Effector memory CD8-positive, alpha-beta T cell (primary cell): Measurements from ENCODE around the gene TMEM151B.

Experiments used
- ATAC-seq: fragments of 150-1000 bp; cut with Tn5 transposase; replicated peaks from 2 replicates; pipeline ENCODE4 v1.10.0; 2021; ENCODE audit warnings: mild to moderate bottlenecking, moderate library complexity
- DNase-seq, 3 experiments: peaks; one replicate each; pipeline ENCODE4 v3.0.0; 2021
- H3K27ac Mint-ChIP-seq, 2 donors: one replicate each; pipeline ENCODE4 v1.8.0; 2022; ENCODE audit warnings: mild to moderate bottlenecking in 2 of 2, mixed read lengths in 2 of 2, moderate library complexity in 2 of 2
- H3K27me3 Mint-ChIP-seq, 2 donors: one replicate each; pipeline ENCODE4 v1.8.0; 2022; ENCODE audit warnings: mixed read lengths in 2 of 2
- H3K36me3 Mint-ChIP-seq: one replicate; pipeline ENCODE4 v1.8.0; 2022; ENCODE audit warnings: mild to moderate bottlenecking, moderate library complexity, mixed read lengths; ENCODE audit not compliant: insufficient read depth
- H3K4me1 Mint-ChIP-seq, 2 donors: one replicate each; pipeline ENCODE4 v1.8.0; 2022; ENCODE audit warnings: low read depth in 2 of 2, mixed read lengths in 2 of 2
- H3K4me3 Mint-ChIP-seq, 2 donors: one replicate each; pipeline ENCODE4 v1.8.0; 2022; ENCODE audit warnings: mild to moderate bottlenecking in 2 of 2, mixed read lengths in 2 of 2, moderate library complexity in 2 of 2
- H3K9me3 Mint-ChIP-seq, 2 donors: one replicate each; pipeline ENCODE4 v1.8.0; 2022; ENCODE audit warnings: mixed read lengths in 2 of 2

The TMEM151B gene

DNA sequence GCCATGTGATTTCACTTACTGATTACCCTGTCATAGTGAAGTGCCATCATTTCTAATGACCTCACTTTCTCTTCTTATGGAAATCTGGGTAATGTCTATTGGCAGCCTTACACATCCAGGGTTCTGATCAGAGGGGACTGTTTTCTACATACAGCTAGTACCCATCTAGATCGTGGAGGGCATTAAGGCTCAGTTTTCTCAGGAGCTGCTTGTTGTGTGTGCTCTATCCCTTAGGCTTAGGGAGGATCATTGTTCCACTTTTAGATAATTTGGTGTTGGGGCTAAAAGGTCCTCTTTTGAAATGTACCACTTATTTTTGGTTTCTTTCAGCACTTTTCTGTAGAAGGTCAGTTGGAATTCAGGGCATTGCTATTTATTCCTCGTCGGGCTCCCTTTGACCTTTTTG, 19.5 kb upstream of the TMEM151B start:
- Mint-ChIP-seq H3K27me3 (no peaks in the 10 kb centered on the region), H3K9me3 (no peaks in the 10 kb centered on the region), H3K36me3 (peaks cover 100% of the 10 kb centered on the region), H3K4me3 (no peak overlapping the region), H3K27ac (no peak overlapping the region), H3K4me1 (peaks cover 61 to 66% of the 10 kb centered on the region in 2 donors)
- DNase-seq = no peak
- no peak for ATAC-seq

DNA sequence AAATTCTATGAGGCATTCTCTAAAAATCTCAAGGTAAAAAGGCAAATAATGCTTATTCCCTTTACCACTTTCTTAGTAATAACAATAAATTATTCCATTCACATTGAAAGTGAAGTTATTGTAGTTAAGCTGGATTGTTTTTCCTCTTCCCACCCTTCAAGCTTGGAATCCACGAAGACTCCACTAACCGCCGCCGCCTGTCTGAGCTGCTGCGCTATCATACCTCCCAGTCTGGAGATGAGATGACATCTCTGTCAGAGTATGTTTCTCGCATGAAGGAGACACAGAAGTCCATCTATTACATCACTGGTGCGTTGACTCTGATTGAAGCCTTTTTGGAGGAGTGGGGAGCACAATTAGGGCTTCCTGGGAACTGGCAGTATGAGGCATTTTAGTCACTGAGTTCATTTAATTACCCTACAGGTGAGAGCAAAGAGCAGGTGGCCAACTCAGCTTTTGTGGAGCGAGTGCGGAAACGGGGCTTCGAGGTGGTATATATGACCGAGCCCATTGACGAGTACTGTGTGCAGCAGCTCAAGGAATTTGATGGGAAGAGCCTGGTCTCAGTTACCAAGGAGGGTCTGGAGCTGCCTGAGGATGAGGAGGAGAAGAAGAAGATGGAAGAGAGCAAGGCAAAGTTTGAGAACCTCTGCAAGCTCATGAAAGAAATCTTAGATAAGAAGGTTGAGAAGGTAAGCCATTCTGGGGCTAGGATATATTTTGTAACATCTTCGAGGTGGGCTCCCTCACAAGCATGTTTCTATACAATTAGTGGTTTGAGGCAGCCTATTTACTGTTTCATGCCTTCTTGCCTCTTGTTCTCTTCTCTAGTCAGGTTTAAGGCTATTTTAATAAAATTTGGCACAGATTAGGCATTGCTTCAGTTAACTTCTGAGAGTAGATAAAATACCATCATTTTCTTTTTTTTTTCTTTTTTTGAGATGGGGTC, 18.4 kb upstream of the TMEM151B start:
- no peak for ATAC-seq
- H3K27me3 Mint-ChIP-seq = no peaks in the 10 kb centered on the region
- H3K4me1 Mint-ChIP-seq = peaks cover 66 to 74% of the 10 kb centered on the region in 2 donors
- H3K4me3 Mint-ChIP-seq = peak overlapping the region in 1 of 2 donors; percentile 5
- no peak for DNase-seq
- H3K27ac Mint-ChIP-seq = peak overlapping the region in 1 of 2 donors; percentile 83
- H3K9me3 Mint-ChIP-seq = no peaks in the 10 kb centered on the region
- H3K36me3 Mint-ChIP-seq = peaks cover 100% of the 10 kb centered on the region

DNA sequence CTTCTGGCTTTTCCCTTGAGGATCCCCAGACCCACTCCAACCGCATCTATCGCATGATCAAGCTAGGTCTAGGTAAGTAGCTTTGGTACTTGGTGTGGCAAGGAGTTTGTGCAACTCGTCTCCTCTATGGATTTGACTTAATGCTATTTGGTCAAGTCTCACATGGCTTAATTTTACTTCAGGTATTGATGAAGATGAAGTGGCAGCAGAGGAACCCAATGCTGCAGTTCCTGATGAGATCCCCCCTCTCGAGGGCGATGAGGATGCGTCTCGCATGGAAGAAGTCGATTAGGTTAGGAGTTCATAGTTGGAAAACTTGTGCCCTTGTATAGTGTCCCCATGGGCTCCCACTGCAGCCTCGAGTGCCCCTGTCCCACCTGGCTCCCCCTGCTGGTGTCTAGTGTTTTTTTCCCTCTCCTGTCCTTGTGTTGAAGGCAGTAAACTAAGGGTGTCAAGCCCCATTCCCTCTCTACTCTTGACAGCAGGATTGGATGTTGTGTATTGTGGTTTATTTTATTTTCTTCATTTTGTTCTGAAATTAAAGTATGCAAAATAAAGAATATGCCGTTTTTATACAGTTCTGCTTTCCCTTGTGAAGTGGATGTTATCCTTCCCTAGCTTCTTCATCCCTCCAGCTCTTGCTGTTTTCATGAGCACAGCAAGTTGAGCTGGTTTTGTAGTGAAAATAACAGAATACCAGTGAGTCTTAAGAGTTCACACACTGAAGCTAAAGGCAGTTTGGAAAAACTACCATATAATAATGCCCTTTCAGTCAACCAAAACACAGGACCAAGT, 16.7 kb upstream of the TMEM151B start:
- DNase-seq = peak; percentile 58 to 68 (median 64)
- peaks cover 98% of the 10 kb centered on the region for H3K36me3 Mint-ChIP-seq
- peaks cover 62 to 70% of the 10 kb centered on the region in 2 donors for H3K4me1 Mint-ChIP-seq
- no peaks in the 10 kb centered on the region for H3K9me3 Mint-ChIP-seq
- peak overlapping the region in 1 of 2 donors; percentile 45 for H3K4me3 Mint-ChIP-seq
- peak overlapping the region; percentile 79 to 83 for H3K27ac Mint-ChIP-seq
- ATAC-seq = peak; percentile 19
- H3K27me3 Mint-ChIP-seq = no peaks in the 10 kb centered on the region

DNA sequence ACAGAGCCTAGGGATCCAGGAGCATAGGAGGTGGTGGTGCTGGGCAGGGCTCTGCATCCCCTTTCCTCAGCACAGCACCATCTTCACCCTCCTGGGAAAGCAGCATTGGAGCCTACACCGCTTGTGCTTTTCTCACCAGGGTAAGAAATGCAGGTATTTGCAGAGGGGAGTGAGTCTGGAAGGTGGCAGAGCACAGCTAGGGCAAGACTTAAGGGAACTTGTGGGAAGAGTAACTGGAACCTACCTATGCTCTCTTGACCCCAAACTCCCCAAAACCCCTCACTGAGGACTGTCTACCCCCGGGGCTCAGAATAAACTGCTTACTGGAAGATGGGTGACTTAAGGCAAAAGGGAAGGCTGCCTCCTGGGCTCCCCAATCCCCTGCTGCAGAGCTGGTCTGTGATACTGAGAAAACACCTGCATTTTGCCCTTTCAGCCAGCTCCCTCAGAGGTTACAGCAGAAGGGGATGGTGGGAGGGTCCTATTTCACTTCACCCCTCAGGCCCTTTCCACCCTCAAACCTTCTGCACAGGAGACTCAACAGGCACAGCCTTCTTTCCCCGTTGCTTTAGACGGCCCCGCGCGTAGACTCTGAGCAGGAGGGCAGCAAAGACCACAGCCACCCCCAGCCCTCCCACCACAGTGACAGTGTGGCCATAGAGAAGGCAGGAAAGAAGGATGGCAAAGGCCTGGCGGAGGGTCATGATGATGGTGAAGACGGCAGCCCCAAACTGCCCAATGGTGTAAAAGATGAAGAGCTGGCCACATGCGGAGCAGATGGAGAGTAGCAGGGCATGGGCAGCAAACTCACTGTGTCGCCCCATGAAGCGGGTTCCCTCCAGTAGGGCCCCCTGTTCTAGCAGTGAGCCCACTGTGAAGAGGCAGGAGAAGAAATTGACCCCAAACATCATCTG, 15.8 kb upstream of the TMEM151B start:
- Mint-ChIP-seq H3K36me3 (peaks cover 93% of the 10 kb centered on the region), H3K27ac (peak overlapping the region; percentile 79 to 83), H3K4me1 (peaks cover 57 to 61% of the 10 kb centered on the region in 2 donors), H3K4me3 (peak overlapping the region in 1 of 2 donors; percentile 76), H3K9me3 (no peaks in the 10 kb centered on the region), H3K27me3 (no peaks in the 10 kb centered on the region)
- DNase-seq = no peak
- ATAC-seq = no peak

DNA sequence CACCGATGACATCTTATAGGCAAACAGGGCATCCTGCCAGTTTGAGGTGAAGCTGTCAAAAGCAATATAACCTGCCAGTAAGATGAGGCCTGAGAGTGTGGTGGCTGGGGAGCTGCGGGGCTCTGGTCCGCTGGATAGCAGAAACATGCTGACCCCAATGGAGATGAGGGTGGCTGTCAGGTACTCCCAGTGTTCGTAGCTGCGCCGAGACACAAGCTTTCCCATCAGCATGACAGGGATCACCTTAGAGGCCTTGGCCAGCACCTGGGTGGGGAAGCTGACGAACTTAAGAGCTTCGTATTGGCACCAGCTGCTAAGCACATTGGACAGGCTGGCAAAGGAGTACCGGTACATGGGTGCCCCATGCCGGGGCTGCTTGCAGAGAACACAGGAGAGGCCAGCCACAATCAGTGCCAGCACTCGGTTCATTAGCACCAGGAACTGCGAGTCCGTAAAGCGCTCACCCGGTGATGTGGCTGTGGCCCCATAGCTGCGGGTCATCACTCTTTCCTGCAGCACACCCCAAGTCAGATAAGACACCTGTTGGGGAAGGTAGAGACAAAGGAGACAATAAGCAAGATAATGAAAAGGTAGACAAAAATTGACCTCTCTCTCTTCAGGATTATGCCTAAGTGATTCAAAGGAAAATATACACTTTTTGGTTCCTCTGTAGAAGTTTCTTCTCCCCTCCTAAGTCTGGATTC, 15.0 kb upstream of the TMEM151B start:
- no peaks in the 10 kb centered on the region for H3K27me3 Mint-ChIP-seq
- no peaks in the 10 kb centered on the region for H3K9me3 Mint-ChIP-seq
- H3K4me3 Mint-ChIP-seq = peak overlapping the region; percentile 76 to 87
- H3K36me3 Mint-ChIP-seq = peaks cover 93% of the 10 kb centered on the region
- no peak for ATAC-seq
- peaks cover 50 to 56% of the 10 kb centered on the region in 2 donors for H3K4me1 Mint-ChIP-seq
- peak overlapping the region; percentile 79 to 83 for H3K27ac Mint-ChIP-seq
- no peak for DNase-seq

DNA sequence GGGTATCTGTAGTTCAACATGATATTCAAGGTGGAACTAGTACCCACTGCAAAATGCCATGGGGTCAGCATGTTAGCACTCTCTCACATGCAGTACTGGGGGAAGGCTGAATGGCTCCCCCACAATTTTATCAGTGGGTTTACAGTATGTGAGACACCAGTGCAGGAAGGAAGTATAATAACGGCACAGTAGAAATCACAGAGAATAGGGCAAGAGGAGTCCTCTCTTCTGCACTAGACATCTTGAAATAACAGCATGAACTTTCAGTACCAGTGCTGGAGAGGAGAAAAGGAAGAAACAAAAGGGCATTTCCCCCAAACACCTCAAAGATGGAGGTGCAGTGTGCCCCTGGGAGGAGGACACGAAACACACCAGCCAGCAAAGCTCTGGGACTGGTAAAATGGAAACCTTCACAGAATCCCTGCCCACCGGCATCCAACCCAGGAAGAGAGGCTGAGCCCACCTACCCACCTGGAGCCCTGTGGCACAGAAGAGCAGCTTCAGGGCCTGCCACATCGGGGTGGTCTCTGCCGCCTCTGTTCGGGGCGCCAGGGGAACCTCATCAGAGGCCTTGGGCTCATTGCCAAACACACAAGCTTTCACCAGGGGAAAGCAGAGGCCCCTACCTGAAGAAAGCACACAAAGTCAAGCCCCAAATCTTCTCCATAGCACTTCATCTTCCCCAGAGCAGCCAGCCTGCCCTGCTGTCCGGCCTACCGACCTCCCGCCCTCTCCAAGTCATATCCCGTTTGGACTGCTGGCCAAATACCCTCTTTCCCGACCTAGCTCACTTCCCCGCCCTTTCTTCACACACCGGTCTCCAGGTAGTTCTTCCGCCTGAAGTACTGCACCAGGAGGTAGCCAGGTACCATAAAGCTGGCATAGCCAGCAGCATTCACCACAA, 14.1 kb upstream of the TMEM151B start:
- DNase-seq = no peak
- Mint-ChIP-seq H3K4me1 (peaks cover 51 to 58% of the 10 kb centered on the region in 2 donors), H3K27me3 (no peaks in the 10 kb centered on the region), H3K36me3 (peaks cover 86% of the 10 kb centered on the region), H3K4me3 (peak overlapping the region; percentile 76 to 87), H3K27ac (peak overlapping the region; percentile 79 to 83), H3K9me3 (no peaks in the 10 kb centered on the region)
- ATAC-seq = peak; percentile 9

DNA sequence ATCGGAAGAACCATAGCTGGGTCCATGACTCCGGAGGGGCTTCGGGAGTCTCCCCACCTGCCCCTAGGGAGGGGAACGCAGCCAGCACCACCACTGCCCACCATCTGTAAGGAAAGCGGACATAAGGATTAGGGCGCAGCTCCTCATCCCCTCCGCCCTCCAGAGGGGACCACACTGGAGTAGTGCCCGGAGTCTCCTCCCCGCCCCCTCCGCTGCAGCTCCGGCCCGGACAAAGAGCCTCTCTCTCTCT, 13.6 kb upstream of the TMEM151B start:
- Mint-ChIP-seq H3K27me3 (no peaks in the 10 kb centered on the region), H3K9me3 (no peaks in the 10 kb centered on the region), H3K36me3 (peaks cover 86% of the 10 kb centered on the region), H3K4me1 (peaks cover 52 to 59% of the 10 kb centered on the region in 2 donors), H3K4me3 (peak overlapping the region; percentile 76 to 87), H3K27ac (peak overlapping the region; percentile 79 to 83)
- ATAC-seq (peak; percentile 9), DNase-seq (no peak)

DNA sequence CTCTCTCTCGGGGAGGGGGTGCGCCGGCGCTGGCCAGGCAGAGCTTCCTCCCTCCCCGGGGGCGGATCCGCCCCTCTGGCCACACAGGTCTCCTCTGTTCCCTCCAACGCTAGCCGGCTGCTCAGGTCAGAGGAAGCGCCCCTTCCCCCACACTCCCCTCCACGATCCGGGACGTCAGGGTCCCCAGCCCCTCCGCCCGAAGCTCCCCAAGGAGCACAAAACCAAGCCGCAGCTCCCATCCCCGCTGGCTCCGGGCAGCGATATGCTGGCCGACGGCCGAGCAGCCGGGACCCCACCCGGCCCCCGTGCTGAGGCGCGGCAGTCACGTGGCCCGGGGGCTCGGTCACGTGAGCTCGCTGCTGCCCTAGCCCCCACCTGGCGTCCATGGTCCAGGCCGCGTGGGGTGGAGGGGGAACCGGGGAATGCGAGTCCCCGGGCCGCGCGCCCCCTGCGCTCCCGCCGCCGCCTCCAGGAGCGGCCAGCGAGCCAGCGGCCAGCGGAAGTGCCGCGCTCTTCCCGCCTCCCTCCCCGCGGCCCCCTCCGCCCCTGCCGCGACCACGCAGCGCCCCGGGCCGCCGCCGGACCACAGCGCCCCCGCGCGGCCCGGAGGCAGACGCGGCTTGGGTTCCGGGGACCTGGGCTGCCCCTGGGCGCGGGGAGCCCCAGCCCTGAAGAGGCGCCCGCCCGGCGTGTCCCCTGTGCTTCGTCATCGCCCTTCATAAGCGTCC, 13.1 kb upstream of the TMEM151B start, which contains the start of gene SLC35B2:
TSS of gene SLC35B2 (minus strand) at position 504 of the 728 bp plus-strand sequence. CDS start at position 386, 118 bp downstream.
- peaks cover 50 to 59% of the 10 kb centered on the region in 2 donors for H3K4me1 Mint-ChIP-seq
- DNase-seq = peak; percentile 56 to 71 (median 60)
- peak within 1 kb of the TSS; percentile 85 to 88 for H3K4me3 Mint-ChIP-seq
- H3K27ac Mint-ChIP-seq = peak within 1 kb of the TSS; percentile 83 to 91
- peak; percentile 80 for ATAC-seq
- H3K9me3 Mint-ChIP-seq = no peaks in the 10 kb centered on the region
- H3K27me3 Mint-ChIP-seq = no peaks in the 10 kb centered on the region
- H3K36me3 Mint-ChIP-seq = peaks cover 85% of the 10 kb centered on the region

DNA sequence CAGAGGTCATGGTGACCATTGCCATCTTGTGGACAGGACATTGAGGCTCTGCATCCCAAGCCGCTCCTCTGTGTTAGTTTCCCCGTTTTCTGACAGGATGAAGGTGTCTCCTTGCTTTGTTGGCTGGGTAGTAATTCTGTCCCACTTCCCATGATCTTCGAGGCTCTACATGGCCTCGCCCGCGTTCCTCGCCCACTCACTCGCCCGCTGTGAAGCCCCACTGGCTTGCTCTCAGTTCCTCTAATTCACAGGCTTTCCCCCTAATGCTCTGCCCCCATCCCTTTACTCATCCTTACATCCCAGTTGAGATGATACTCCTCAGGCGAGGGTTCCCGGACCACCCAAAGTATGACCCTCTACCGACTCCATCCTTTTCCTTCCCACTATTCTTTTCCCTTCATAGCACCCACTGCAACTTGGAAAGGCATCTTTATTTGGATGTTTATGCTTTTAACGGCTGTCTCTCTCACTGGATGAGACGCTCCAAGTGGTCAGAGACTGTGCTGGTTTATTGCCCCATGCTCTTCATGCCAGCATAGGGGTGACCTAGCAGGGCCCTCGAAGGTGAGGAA, 12.4 kb upstream of the TMEM151B start:
- Mint-ChIP-seq H3K9me3 (no peaks in the 10 kb centered on the region), H3K4me3 (peak overlapping the region; percentile 85 to 88), H3K36me3 (peaks cover 84% of the 10 kb centered on the region), H3K27me3 (no peaks in the 10 kb centered on the region), H3K27ac (peak overlapping the region; percentile 83 to 91), H3K4me1 (peaks cover 56 to 63% of the 10 kb centered on the region in 2 donors)
- ATAC-seq = peak; percentile 11
- no peak for DNase-seq

DNA sequence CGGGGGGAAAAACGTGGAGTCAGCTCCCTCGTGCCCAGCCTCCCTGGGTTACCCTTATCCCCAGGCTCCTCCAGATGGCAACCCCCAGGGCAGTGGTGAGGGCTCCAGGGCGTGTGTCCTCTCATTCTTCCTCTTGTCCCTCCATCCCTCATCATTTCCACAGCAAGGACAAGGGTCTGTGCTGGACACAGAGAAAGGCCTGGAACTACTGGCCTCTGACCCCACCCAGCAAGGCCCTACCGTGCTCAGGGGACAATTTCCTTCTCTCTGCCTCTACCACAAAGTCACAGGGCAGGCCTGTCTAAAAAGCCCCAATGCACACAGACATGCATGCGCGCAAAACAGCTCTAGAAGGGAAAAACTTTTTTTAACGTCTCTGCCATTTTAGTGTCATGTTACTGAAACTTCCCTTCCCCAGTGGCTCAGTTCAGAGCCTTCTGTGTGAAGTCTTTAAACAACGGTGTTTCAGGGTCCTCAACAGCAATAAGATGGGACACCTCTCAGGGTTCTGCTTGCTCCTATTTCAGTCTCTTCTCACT, 11.9 kb upstream of the TMEM151B start:
- H3K36me3 Mint-ChIP-seq = peaks cover 84% of the 10 kb centered on the region
- ATAC-seq = no peak

DNA sequence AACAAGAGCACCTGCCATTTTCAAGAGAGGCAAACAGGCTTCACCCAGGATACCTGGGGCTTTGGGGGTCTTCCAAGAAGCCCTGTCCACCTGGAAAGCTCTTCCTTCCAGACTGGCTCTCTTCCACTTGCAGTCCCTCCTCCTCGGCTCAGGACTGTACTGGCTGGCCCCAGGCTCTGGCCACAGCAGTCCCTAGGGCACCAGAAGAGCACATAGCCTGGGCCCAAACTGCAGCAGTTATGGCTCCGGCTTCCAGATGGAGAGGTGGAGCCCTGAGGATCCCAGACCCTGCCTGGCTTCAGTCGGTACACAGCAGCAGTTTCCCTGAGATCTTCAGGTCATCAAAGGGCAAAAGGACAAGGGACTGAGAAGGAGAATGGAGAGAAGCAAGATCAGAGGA, 11.3 kb upstream of the TMEM151B start:
- H3K4me3 Mint-ChIP-seq = peak overlapping the region; percentile 85 to 88
- ATAC-seq = no peak
- H3K27me3 Mint-ChIP-seq = no peaks in the 10 kb centered on the region
- H3K4me1 Mint-ChIP-seq = peaks cover 61 to 63% of the 10 kb centered on the region in 2 donors
- no peaks in the 10 kb centered on the region for H3K9me3 Mint-ChIP-seq
- peaks cover 82% of the 10 kb centered on the region for H3K36me3 Mint-ChIP-seq
- H3K27ac Mint-ChIP-seq = peak overlapping the region; percentile 46 to 83
- DNase-seq = no peak

More for the DNA sequence above, 11.9 kb upstream of the TMEM151B start:
- Mint-ChIP-seq H3K27ac (peak overlapping the region; percentile 83 to 91), H3K4me1 (peaks cover 58 to 63% of the 10 kb centered on the region in 2 donors), H3K9me3 (no peaks in the 10 kb centered on the region), H3K4me3 (peak overlapping the region; percentile 85 to 88), H3K27me3 (no peaks in the 10 kb centered on the region)
- no peak for DNase-seq
